Smooth muscle cell (in vitro differentiated cells): ENCODE measurements around the gene DPEP2NB. TPM values are rescaled to one million over a fixed set of nuclear protein-coding genes. Genes with fewer than 3 reads are reported as not detected.
"Not testable (repeated sequence)": the region's sequence is repeated elsewhere in the genome, so short reads cannot be mapped to it uniquely, and the experiment has no call there.

Experiments used
- DNase-seq: peaks from one replicate; lab custom pipeline; 2025; ENCODE audit not compliant: unreplicated experiment; lab: John Stamatoyannopoulos, UW
- H2AFZ ChIP-seq: fragments of 200-600 bp; sonication (generic); 2 replicates; pipeline ENCODE4 v1.6.0; 2016; ENCODE audit warnings: antibody characterized with exemption, low read depth, mild to moderate bottlenecking
- H3F3A ChIP-seq: fragments of 200-600 bp; sonication (generic); 2 replicates; pipeline ENCODE4 v1.6.0; 2017; ENCODE audit warnings: antibody characterized with exemption, low read depth
- H3K27ac ChIP-seq: fragments of 200-600 bp; sonication (generic); 2 replicates; pipeline ENCODE4 v1.5.1; 2016; ENCODE audit warnings: low read depth, mild to moderate bottlenecking
- H3K27me3 ChIP-seq: fragments of 200-600 bp; sonication (generic); 2 replicates; pipeline ENCODE4 v1.6.1; 2016; ENCODE audit warnings: low read depth, mild to moderate bottlenecking
- H3K36me3 ChIP-seq: fragments of 200-600 bp; sonication (generic); 2 replicates; pipeline ENCODE4 v1.5.1; 2016; ENCODE audit warnings: low read depth
- H3K4me1 ChIP-seq: fragments of 200-600 bp; sonication (generic); 2 replicates; pipeline ENCODE4 v1.5.1; 2016; ENCODE audit warnings: low read depth
- H3K4me2 ChIP-seq: fragments of 200-600 bp; sonication (generic); 2 replicates; pipeline ENCODE4 v1.6.0; 2016; ENCODE audit warnings: mild to moderate bottlenecking
- H3K4me3 ChIP-seq: fragments of 200-600 bp; sonication (generic); 2 replicates; pipeline ENCODE4 v1.5.1; 2016; ENCODE audit warnings: mild to moderate bottlenecking
- H3K79me2 ChIP-seq: fragments of 200-600 bp; sonication (generic); 2 replicates; pipeline ENCODE4 v1.6.0; 2016; ENCODE audit warnings: low read depth, mild to moderate bottlenecking
- H3K9ac ChIP-seq: fragments of 200-600 bp; sonication (generic); 2 replicates; pipeline ENCODE4 v1.6.0; 2016; ENCODE audit warnings: low read depth
- H3K9me3 ChIP-seq: fragments of 200-600 bp; sonication (generic); replicated peaks from 2 replicates; pipeline ENCODE4 v1.5.1; 2016; ENCODE audit warnings: low read depth
- H4K20me1 ChIP-seq: fragments of 200-600 bp; sonication (generic); 2 replicates; pipeline ENCODE4 v1.6.0; 2016; ENCODE audit warnings: low read depth
- CTCF ChIP-seq: fragments of 200-600 bp; sonication (generic); IDR thresholded peaks from 2 replicates; pipeline ENCODE4 v1.5.1; 2017; ENCODE audit warnings: borderline replicate concordance, mild to moderate bottlenecking, antibody characterized with exemption; ENCODE audit not compliant: insufficient read depth, poor library complexity, severe bottlenecking
- WGBS: methylation state at CpG from one replicate; pipeline ENCODE4 v1.1.7; 2016; ENCODE audit warnings: low lambda C conversion rate; 5-methylcytosine and 5-hydroxymethylcytosine counted together
- polyA plus RNA-seq: library from polyadenylated mRNA; unstranded; fragments of >200 nt; fragmentation: Nextera tagmentation; extraction: Ambion mirVana; gene quantifications from 2 replicates; pipeline ENCODE4 v1.2.1, GENCODE V29; 2016
- total RNA-seq: library from RNA; depleted of rRNA; stranded (reverse); fragments of >200 nt; gene quantifications from 2 replicates; pipeline ENCODE4 v1.2.3, GENCODE V29; 2014

The DPEP2NB gene
- total and polyA plus RNA-seq, 2 experiments from 2014 or later: not detected

DNA sequence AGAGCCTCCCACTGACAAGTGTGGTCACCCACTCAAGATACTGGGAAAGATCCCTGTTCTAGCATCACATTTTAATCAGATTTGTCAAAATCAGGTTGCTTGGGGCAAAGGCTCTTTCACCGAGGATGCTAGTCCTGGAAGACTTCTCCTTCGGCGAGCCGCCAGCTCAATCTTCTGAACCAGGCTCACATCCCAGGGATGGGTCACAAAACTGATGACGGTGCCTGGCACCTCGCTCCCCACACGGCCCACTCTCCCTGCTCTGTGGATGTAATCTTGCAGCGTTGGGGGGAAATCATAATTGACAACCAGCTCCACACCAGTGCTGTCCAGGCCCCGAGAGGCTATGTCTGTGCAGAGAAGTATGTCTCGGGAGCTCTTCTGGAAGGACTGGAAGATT is 5.8 kb upstream of the DPEP2NB start:
- Histone ChIP-seq H3F3A (no peaks in the 10 kb centered on the region), H3K36me3 (no peaks in the 10 kb centered on the region), H2AFZ (no peak overlapping the region), H3K4me3 (no peak overlapping the region), H3K4me2 (peak overlapping the region; percentile 94), H3K9me3 (no peaks in the 10 kb centered on the region), H3K27me3 (no peaks in the 10 kb centered on the region), H4K20me1 (no peaks in the 10 kb centered on the region), H3K4me1 (peaks cover 4% of the 10 kb centered on the region), H3K27ac (no peak overlapping the region), H3K79me2 (peaks cover 11% of the 10 kb centered on the region), H3K9ac (no peak overlapping the region)
- DNase-seq: no peak
- no peak for TF ChIP-seq CTCF
- WGBS: 95% methylated on average over 10 of the region's 10 CpGs

GRCh38 chr16:68019167-68019680 is 3.5 kb upstream of the DPEP2NB start:
- Histone ChIP-seq H4K20me1 (no peaks in the 10 kb centered on the region), H3K79me2 (peaks cover 10% of the 10 kb centered on the region), H3K4me3 (no peak overlapping the region), H2AFZ (no peak overlapping the region), H3K9ac (no peak overlapping the region), H3K27ac (no peak overlapping the region), H3K27me3 (no peaks in the 10 kb centered on the region), H3K4me2 (no peak overlapping the region), H3F3A (no peaks in the 10 kb centered on the region), H3K36me3 (no peaks in the 10 kb centered on the region), H3K4me1 (peaks cover 4% of the 10 kb centered on the region), H3K9me3 (no peaks in the 10 kb centered on the region)
- TF ChIP-seq CTCF: no peak
- 83% methylated on average over 8 of the region's 8 CpGs for WGBS
- DNase-seq: no peak

DNA sequence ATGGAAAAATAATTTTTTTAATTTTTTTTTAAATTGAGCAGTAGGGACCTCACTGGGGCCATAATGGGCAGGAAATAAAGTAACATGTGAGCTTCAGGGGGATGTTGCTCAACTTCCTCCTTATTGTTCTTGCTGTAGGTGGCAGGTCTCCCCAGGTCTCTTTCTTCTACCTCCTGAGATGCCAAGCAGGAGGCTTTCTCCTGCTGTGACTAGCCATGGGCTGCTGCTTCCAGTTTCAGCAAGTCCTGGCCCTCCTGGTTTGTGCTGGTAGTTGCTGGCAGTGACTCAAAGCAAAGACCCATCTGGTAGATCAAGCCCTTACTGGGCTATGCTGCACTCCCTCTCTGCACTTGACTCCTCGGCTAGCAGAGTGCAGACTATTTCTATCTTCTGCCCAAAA is 2.3 kb downstream of the DPEP2NB start:
- Histone ChIP-seq H3F3A (no peaks in the 10 kb centered on the region), H3K27ac (no peak overlapping the region), H3K4me1 (no peaks in the 10 kb centered on the region), H3K79me2 (no peaks in the 10 kb centered on the region), H3K27me3 (no peaks in the 10 kb centered on the region), H3K9ac (no peak overlapping the region), H3K4me2 (no peak overlapping the region), H2AFZ (no peak overlapping the region), H3K9me3 (no peaks in the 10 kb centered on the region), H3K36me3 (no peaks in the 10 kb centered on the region), H3K4me3 (no peak overlapping the region), H4K20me1 (no peaks in the 10 kb centered on the region)
- no peak for TF ChIP-seq CTCF
- no peak for DNase-seq
- 85% methylated on average over 1 of the region's 1 CpG for WGBS

- not testable (repeated sequence) for H3K27me3 ChIP-seq, DNase-seq, H3K27ac ChIP-seq, H3K9me3 ChIP-seq, H3K79me2 ChIP-seq, H3F3A ChIP-seq, H3K9ac ChIP-seq, H3K4me1 ChIP-seq, H3K36me3 ChIP-seq, H3K4me3 ChIP-seq, H2AFZ ChIP-seq, H3K4me2 ChIP-seq, H4K20me1 ChIP-seq
- 90% methylated on average over 4 of the region's 4 CpGs for WGBS
Measured at GRCh38 chr16:68009872-68010271, 5.8 kb downstream of the DPEP2NB start.
